GM04504 (cell line): ENCODE measurements around the gene WSCD2.

Experiments
- DNase-seq: peaks from one replicate; pipeline ENCODE4 v3.0.0-alpha.2; 2012; ENCODE audit warnings: low read depth

The WSCD2 gene

DNA sequence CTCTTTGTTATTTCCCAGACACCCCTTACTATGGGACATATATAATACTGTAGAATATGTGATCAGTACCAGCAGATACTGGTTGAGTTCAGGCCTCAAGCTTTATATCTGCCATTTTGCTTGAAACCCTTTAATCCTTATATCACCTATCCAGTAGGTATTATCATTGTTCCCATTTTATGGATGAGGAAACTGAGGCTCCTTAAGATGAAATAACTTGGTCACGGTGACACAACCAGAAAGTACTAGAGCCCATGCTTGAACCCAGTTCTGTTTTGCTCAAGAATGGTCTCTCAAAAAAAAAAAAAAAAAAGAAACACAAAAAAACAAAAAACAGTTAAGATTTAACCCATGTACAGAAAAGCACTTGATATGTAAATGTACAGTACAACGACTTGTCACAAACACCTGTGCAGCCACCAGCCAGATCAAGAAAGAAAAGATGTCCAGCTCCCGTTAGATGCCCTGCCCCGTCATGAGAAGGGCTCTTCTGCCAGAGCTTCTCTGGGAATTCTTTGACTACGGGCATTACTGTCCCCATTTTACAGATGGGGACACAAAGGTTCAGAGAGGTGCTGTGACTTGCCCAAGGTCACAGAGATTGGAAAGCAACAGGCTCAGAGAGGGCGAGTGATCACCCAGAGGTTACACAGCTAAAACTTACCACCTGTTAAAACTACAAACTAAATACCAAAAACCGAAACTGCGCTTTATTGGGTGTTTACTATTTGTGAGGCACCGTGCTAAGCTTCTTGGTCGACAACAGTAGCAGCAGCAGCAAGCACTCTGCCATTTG lies 669 bp upstream of the WSCD2 start:
- no peak for DNase-seq

DNA sequence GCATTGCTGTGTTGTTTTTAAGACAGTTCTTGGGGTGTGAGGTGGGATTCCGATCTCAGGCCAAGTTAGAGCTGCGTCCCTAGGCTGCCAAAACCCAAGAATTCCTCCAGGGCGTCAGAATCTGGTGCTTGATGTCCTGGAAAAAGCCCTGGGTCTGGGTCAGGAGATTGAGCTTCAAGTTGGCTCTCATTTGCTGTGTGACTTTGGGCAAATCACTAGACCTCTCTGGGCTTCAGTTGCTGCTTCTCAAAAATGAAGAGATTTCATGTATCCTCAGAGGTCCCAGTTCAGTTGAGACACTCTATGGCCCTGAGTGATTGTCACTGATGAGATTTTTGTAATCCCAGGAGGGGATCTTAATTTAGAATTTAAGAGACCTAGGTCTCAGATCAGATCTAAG lies 1.9 kb downstream of the WSCD2 start:
- DNase-seq, result no peak

GRCh38 chr12:108131657-108132126 lies 2.6 kb downstream of the WSCD2 start:
- no peak for DNase-seq

DNA sequence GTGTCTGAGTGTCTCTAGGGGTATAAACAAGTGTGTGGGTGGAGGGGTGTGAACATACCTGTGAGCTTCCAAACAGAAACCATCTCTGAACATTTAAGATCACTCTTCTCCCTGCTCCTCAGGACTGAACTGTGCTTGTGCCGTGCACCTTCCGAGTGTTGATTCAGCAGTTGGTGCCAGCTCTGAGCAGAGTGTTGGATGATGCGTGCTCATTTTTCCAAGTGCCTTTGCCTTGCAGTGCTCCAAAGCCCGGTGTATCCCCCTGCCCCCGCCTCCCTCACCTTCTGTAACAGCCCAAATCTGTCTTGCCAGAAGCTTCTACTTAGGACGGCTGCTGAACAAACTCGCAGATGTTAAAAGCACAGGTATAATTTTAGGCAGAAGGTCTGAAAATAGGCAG lies 4.4 kb downstream of the WSCD2 start:
- DNase-seq, result no peak

DNA sequence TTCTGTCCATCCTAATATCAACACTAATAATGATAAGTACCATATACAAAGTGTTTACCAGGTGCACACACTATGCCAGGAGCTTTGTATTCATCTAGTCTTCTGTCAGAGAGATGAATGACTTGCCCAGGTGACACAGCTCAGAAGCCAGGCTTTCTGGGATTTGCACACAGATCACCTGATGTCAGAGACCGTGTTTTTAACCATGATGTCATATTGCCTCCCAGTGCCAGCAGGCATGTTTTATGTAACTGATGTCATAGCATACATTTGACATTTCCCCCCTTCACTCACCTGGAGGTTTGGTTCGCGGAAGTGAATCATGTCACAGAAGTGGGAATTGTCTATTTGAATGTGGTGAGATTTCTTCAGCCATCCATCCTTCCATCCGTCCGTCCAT lies 5.7 kb downstream of the WSCD2 start:
- no peak for DNase-seq

GRCh38 chr12:108135627-108136026 lies 6.5 kb downstream of the WSCD2 start:
- DNase-seq, result no peak

GRCh38 chr12:108136697-108137096 lies 7.6 kb downstream of the WSCD2 start:
- DNase-seq, result no peak

DNA sequence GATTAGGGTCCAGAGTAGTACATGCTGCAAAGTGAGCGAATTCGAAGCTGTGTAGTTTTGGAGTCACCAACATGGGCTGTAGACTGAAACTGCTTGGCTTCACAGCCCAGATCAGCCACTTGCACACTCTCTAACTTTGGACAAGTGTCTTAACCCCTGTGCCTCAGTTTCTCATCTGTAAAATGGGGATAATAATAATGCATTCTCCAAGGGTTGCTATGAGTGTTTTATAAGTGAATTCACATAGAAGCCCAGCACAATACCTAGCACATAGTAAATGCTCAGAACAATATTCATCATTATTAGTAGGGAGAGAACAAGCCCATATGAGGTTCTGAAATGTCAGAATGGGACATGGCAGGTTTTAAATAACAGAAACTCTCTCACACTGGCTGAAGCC lies 10.4 kb downstream of the WSCD2 start:
- no peak for DNase-seq

GRCh38 chr12:108140501-108140900 lies 11.4 kb downstream of the WSCD2 start:
- DNase-seq, result no peak

- DNase-seq, result no peak
These were observed 12.6 kb downstream of the WSCD2 start for GRCh38 chr12:108141600-108142130.

- no peak for DNase-seq
These were observed 14.1 kb downstream of the WSCD2 start for GRCh38 chr12:108143144-108143543.

DNA sequence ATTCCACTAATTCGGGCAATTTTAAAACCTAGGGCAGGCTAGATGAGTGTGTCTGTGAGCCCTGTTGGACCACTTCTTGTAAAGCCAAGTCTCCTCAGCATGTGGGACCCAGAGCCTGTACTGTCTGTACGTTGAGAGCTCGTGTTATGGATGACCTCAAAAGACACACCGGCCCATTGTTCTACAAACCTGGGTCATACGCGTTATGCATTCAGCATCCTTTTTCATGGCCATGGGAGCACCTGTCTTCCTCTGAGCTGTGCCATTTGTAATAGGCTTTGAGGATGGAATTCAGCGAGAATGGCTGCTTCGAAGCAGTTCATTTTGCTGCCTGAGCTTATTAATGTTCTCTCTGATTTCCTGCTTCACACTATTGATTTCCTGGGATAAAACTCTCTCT lies 15.0 kb downstream of the WSCD2 start:
- no peak for DNase-seq

DNA sequence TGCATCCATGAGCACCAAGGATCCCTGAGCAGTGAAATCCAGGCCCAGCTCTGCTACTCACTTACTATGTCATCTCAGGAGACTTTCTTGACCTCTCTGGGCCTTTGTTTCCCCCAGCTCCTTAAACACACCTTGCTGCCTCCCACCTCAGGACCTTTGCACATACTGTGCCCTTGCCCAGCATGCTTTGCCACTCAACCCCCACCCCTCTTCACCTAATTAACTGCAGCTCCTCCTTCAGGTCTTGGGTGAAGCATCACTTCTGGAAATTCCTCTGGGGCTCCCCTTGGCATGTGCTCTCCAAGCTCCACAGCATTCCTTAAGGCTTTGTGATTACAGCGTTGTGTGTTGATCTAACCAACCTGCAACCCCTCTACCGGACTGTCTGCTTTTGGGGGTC lies 15.9 kb downstream of the WSCD2 start:
- no peak for DNase-seq

DNA sequence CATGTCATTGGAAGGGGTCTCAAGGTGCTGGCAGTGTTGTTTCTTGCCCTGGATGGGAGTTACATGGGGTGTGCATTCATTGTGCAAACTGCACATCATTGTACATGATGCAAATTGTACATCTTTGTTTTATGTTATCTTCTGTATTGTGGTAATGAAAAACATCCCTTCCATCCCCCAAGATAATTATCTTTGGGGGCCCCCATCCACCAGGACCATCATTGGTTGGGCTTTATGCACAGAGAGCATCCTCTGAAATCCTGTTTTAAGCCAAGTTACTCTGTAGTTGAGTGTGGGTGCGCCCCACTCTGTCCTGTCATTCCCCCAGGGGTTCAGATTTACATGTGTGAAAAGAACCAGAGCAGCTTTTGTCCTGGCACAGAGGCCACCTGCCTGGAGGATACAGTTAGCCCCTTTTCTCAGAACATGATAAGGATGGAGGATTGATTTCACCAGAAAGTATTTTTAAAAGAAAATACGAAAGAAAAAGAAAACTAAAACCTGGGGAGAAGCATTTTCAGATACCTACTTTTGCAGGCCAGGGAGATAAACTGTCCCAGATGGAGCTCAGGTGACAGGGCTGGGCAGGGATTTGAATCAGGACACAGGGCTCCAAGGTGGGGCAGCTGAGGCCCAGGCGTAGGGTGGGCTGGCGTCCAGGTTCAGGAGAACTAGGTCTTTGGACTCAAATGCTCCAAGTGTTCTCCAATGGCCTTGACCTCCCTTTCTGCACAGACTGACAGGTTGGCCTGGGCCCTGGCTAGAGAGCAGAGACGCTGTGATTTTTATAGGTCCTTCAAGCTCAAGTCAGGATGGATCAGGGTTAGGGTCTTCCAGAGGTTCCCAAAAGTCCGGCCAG lies 17.2 kb downstream of the WSCD2 start:
- no peak for DNase-seq

GRCh38 chr12:108147279-108147678 lies 18.2 kb downstream of the WSCD2 start:
- no peak for DNase-seq

DNA sequence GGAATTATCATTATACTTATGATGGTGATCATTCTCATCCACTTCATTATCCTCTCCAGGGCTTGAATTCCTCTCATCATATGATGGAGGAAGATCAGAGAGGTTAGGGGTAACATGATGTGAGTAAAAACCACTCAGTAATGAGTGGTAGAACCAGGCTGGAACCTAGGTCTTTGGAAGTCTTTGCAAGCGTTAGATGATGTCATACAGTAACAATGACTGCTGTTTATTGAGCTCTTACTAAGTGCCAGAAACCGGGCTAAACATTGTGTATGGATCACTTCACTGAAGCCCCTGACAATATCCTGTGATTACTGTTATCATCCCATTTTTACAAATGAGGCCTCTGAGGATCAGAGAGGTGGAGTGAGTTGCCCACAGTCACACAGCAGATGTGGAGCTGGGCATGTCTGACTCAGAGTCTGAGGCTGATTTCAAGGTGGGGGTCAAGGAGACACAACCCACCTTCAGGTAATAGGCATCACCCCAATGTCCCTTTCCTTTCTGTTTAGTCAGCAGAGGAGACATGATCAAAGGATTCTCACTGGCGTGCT lies 19.5 kb downstream of the WSCD2 start:
- DNase-seq, result no peak

DNA sequence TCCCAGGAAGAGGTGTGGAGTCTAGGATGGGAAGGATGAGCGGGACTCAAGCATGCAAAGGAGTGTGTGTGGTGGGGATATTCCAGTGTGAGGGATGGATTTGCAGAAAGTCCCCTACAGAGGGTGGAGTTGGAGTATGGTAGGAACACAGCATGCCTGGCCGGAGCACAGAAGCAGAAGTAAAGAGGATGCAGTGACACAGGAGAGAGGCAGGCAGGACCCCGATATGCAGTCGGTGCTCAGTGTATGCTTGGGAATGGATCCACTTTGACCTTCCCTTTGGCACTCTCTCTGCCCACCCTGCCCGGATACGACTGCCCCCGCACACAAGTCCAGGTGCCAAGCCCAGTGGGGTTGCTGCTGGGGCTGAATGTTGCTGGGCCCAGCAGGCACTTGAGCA lies 21.3 kb downstream of the WSCD2 start:
- no peak for DNase-seq

GRCh38 chr12:108151533-108152169 lies 22.6 kb downstream of the WSCD2 start:
- no peak for DNase-seq

GRCh38 chr12:108152170-108152538 lies 23.1 kb downstream of the WSCD2 start:
- DNase-seq, result no peak

DNA sequence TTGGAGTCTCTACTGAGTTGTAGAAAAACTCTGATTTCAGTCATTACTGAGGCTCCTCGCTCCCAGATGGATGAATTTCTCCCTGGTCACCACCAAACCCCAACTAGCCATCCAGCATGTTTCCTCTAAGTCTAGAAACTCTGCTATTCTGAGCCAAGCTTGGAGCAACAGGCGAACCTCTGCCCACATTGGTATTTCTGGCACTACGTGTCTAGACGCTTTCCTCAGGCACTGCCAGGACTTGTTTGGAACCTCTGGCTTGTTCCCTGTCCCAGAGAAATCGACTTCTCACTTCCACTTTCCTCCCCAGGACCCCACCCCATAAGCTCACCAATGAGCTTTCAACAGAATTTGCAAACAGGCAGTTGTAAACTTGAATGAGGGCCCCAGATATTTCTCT lies 27.6 kb downstream of the WSCD2 start:
- no peak for DNase-seq

- no peak for DNase-seq
These were observed 28.9 kb downstream of the WSCD2 start for GRCh38 chr12:108157870-108158459.

GRCh38 chr12:108162207-108162606 lies 33.1 kb downstream of the WSCD2 start:
- no peak for DNase-seq
